Measurements from ENCODE around the gene KIAA1755. TPM values are rescaled to one million over a fixed set of nuclear protein-coding genes. Genes with fewer than 3 reads are reported as not detected.
"Not testable (repeated sequence)": the region's sequence is repeated elsewhere in the genome, so short reads cannot be mapped to it uniquely, and the experiment has no call there.

KIAA1755 gene
- total RNA-seq, 4 donors from 2014 or later: 0.12 to 3.4 (median 0.39) TPM

- WGBS, 2 donors: 50 to 54% methylated on average over 5 of the region's 5 CpGs
- H3K36me3 ChIP-seq: no peaks in the 10 kb centered on the region
- no peak for DNase-seq
- intact Hi-C loops (cut with DNase I): no loop called here
- H3K27me3 ChIP-seq: peaks cover 0 to 16% (median 0%) of the 10 kb centered on the region in 4 donors
- H3K4me3 ChIP-seq: no peak overlapping the region
- TF ChIP-seq POLR2A (IDR thresholded peaks at IDR 0.05) (no peak), CTCF (IDR thresholded peaks at IDR 0.05) (no peak)
- H3K27ac ChIP-seq: peak overlapping the region in 3 of 4 donors; percentile 75 to 83 (median 76)
- H3K9me3 ChIP-seq: no peaks in the 10 kb centered on the region
- peaks cover 0 to 50% (median 4%) of the 10 kb centered on the region in 3 donors for H3K4me1 ChIP-seq
Measured at GRCh38 chr20:38255393-38255792, 5.1 kb downstream of the KIAA1755 start.

GRCh38 chr20:38254621-38255020 is 5.9 kb downstream of the KIAA1755 start:
- DNase-seq; H3K27me3 ChIP-seq; intact Hi-C loops (cut with DNase I); H3K4me3 ChIP-seq; H3K9me3 ChIP-seq; H3K36me3 ChIP-seq: not testable (repeated sequence)
- H3K4me1 ChIP-seq: peaks cover 0 to 43% (median 4%) of the 10 kb centered on the region in 3 donors
- H3K27ac ChIP-seq: peak overlapping the region in 3 of 4 donors; percentile 75 to 86 (median 83)
- WGBS, 2 donors: 67 to 84% methylated on average over 3 to 4 of the region's 4 CpGs

- no peaks in the 10 kb centered on the region for H3K9me3 ChIP-seq
- H3K36me3 ChIP-seq: no peaks in the 10 kb centered on the region
- peaks cover 0 to 43% (median 4%) of the 10 kb centered on the region in 3 donors for H3K4me1 ChIP-seq
- intact Hi-C loops (cut with DNase I): no loop called here
- TF ChIP-seq CTCF (IDR thresholded peaks at IDR 0.05) (no peak), POLR2A (IDR thresholded peaks at IDR 0.05) (no peak)
- peaks cover 0 to 1% (median 0%) of the 10 kb centered on the region in 4 donors for H3K27me3 ChIP-seq
- 74 to 76% methylated on average over 6 of the region's 6 CpGs for WGBS, 2 donors
- no peak for DNase-seq
- peak overlapping the region; percentile 54 to 86 (median 70) for H3K27ac ChIP-seq
- no peak overlapping the region for H3K4me3 ChIP-seq
Measured at GRCh38 chr20:38253571-38253970, 7.0 kb downstream of the KIAA1755 start.

- TF ChIP-seq CTCF (IDR thresholded peaks at IDR 0.05): no peak
- TF ChIP-seq POLR2A (IDR thresholded peaks at IDR 0.05): no peak
- intact Hi-C loops (cut with DNase I): no loop called here
- 53 to 59% methylated on average over 6 to 8 of the region's 20 CpGs for WGBS, 2 donors
- DNase-seq: no peak
- H3K27ac ChIP-seq: peak overlapping the region; percentile 54 to 86 (median 70)
- no peaks in the 10 kb centered on the region for H3K9me3 ChIP-seq
- H3K4me3 ChIP-seq: no peak overlapping the region
- peaks cover 0 to 43% (median 4%) of the 10 kb centered on the region in 3 donors for H3K4me1 ChIP-seq
- no peaks in the 10 kb centered on the region for H3K27me3 ChIP-seq
- no peaks in the 10 kb centered on the region for H3K36me3 ChIP-seq
Measured at GRCh38 chr20:38252292-38253288, 7.9 kb downstream of the KIAA1755 start.

GRCh38 chr20:38251441-38251840 is 9.1 kb downstream of the KIAA1755 start:
- H3K27ac ChIP-seq: peak overlapping the region in 3 of 4 donors; percentile 57 to 86 (median 83)

GRCh38 chr20:38250609-38251008 is 9.9 kb downstream of the KIAA1755 start:
- TF ChIP-seq POLR2A (IDR thresholded peaks at IDR 0.05) (no peak), CTCF (IDR thresholded peaks at IDR 0.05) (no peak)
- no peak for DNase-seq

More at GRCh38 chr20:38251441-38251840, 9.1 kb downstream of the KIAA1755 start:
- H3K27me3 ChIP-seq; DNase-seq; H3K9me3 ChIP-seq; H3K4me3 ChIP-seq; H3K36me3 ChIP-seq; intact Hi-C loops (cut with DNase I): not testable (repeated sequence)
- WGBS, 2 donors: 80 to 96% methylated on average over 6 of the region's 6 CpGs
- H3K4me1 ChIP-seq: peaks cover 0 to 50% (median 8%) of the 10 kb centered on the region in 3 donors

More at GRCh38 chr20:38250609-38251008, 9.9 kb downstream of the KIAA1755 start:
- Histone ChIP-seq H3K36me3 (no peaks in the 10 kb centered on the region), H3K4me1 (peaks cover 0 to 55% (median 14%) of the 10 kb centered on the region in 3 donors), H3K27me3 (no peaks in the 10 kb centered on the region), H3K9me3 (no peaks in the 10 kb centered on the region), H3K4me3 (no peak overlapping the region), H3K27ac (peak overlapping the region in 1 of 4 donors; percentile 9)
- WGBS, 2 donors: 54 to 65% methylated on average over 6 of the region's 6 CpGs
- intact Hi-C loops (cut with DNase I): no loop called here
